ENCODE measurements around the gene APH1A. TPM values are rescaled to one million over a fixed set of nuclear protein-coding genes. Genes with fewer than 3 reads are reported as not detected.
"Not testable (repeated sequence)": the region's sequence is repeated elsewhere in the genome, so short reads cannot be mapped to it uniquely, and the experiment has no call there.

APH1A gene
- total RNA-seq, 1 donor from 2014 or later: 83.2 TPM

- DNase-seq (ENCODE audit: low spot score in 2 of 2) (peak; percentile 64 to 67), FAIRE-seq (no peak)
Observed at GRCh38 chr1:150234566-150235293, 34.1 kb downstream of the APH1A start.

GRCh38 chr1:150234309-150234565 is 34.6 kb downstream of the APH1A start:
- no peak for DNase-seq (ENCODE audit: low spot score in 2 of 2)

GRCh38 chr1:150233359-150234308 is 35.2 kb downstream of the APH1A start:
- peak in 1 of 2 donors; percentile 31 for DNase-seq (ENCODE audit: low spot score in 2 of 2)
- FAIRE-seq: no peak

More at GRCh38 chr1:150234309-150234565, 34.6 kb downstream of the APH1A start:
- FAIRE-seq: no peak

- DNase-seq (ENCODE audit: low spot score in 2 of 2); FAIRE-seq: not testable (repeated sequence)
Observed at GRCh38 chr1:150232921-150233320, 35.9 kb downstream of the APH1A start.

- not testable (repeated sequence) for DNase-seq (ENCODE audit: low spot score in 2 of 2); FAIRE-seq
Observed at GRCh38 chr1:150228246-150228645, 40.6 kb downstream of the APH1A start.

GRCh38 chr1:150227228-150227627 is 41.6 kb downstream of the APH1A start:
- DNase-seq (ENCODE audit: low spot score in 2 of 2) (no peak), FAIRE-seq (no peak)

GRCh38 chr1:150226486-150226885 is 42.3 kb downstream of the APH1A start:
- no peak for DNase-seq (ENCODE audit: low spot score in 2 of 2)
- FAIRE-seq: no peak

GRCh38 chr1:150225546-150225945 is 43.3 kb downstream of the APH1A start:
- no peak for DNase-seq (ENCODE audit: low spot score in 2 of 2)
- no peak for FAIRE-seq

- no peak for FAIRE-seq
- DNase-seq (ENCODE audit: low spot score in 2 of 2): no peak
Observed at GRCh38 chr1:150224983-150225382, 43.8 kb downstream of the APH1A start.

GRCh38 chr1:150221552-150221951 is 47.3 kb downstream of the APH1A start:
- DNase-seq (ENCODE audit: low spot score in 2 of 2) (no peak), FAIRE-seq (no peak)

GRCh38 chr1:150215855-150216254 is 53.0 kb downstream of the APH1A start:
- FAIRE-seq; DNase-seq (ENCODE audit: low spot score in 2 of 2): not testable (repeated sequence)

Small RNA genes within 50 kb of the gene (small RNA-seq; reads per million reads assigned to genes)
- 4.2 reads per million, percentile 91 among the genes with 10 or more reads in this experiment for gene RNU2-17P

Other genes with a start within 250 kb of the APH1A start
- 70.1 TPM for gene VPS45, start 201.2 kb downstream of the APH1A start, total RNA-seq
- 76.6 TPM for gene PLEKHO1, start 119.1 kb downstream of the APH1A start, total RNA-seq
- 18.8 TPM for gene ANP32E, start 32.9 kb downstream of the APH1A start, total RNA-seq
- gene CA14, start 11.2 kb downstream of the APH1A start, total RNA-seq: 0.41 TPM
- 9.4 TPM for gene C1orf54, start 3.8 kb upstream of the APH1A start, total RNA-seq
- 2.0 TPM for gene CIART, start 13.5 kb upstream of the APH1A start, total RNA-seq
- 84.0 TPM for gene MRPS21, start 24.8 kb upstream of the APH1A start, total RNA-seq
- 37.9 TPM for gene PRPF3, start 52.5 kb upstream of the APH1A start, total RNA-seq
- 15.5 TPM for gene RPRD2, start 95.1 kb upstream of the APH1A start, total RNA-seq
- gene TARS2, start 218.4 kb upstream of the APH1A start, total RNA-seq: 22.8 TPM
- gene ECM1, start 239.1 kb upstream of the APH1A start, total RNA-seq: 0.41 TPM
- gene FALEC, start 246.7 kb upstream of the APH1A start, total RNA-seq: 0.41 TPM